GM10266 (cell line): ENCODE results near the gene PAFAH1B1.

Source experiments
- DNase-seq: peaks from one replicate; pipeline ENCODE4 v3.0.0; 2012; ENCODE audit errors: extremely low spot score
- CTCF ChIP-seq: IDR thresholded peaks from 2 replicates; pipeline ENCODE4 v1.5.1; 2012; ENCODE audit warnings: mild to moderate bottlenecking, low read depth; ENCODE audit not compliant: control insufficient read depth, insufficient read depth; ENCODE audit errors: missing control alignments

The PAFAH1B1 gene

GRCh38 chr17:2723997-2724783 lies 130.7 kb downstream of the PAFAH1B1 start:
- TF ChIP-seq CTCF: no peak
- DNase-seq: peak; percentile 35

- TF ChIP-seq CTCF: peak; percentile 31
- DNase-seq: peak; percentile 69
Observed at GRCh38 chr17:2724784-2725164, 131.3 kb downstream of the PAFAH1B1 start.

- no peak for DNase-seq
- no peak for TF ChIP-seq CTCF
Observed at GRCh38 chr17:2730764-2731353, 137.4 kb downstream of the PAFAH1B1 start.

- TF ChIP-seq CTCF: no peak
Observed at GRCh38 chr17:2731807-2732206, 138.4 kb downstream of the PAFAH1B1 start.

GRCh38 chr17:2734939-2735338 lies 141.5 kb downstream of the PAFAH1B1 start:
- no peak for DNase-seq

More at GRCh38 chr17:2731807-2732206, 138.4 kb downstream of the PAFAH1B1 start:
- DNase-seq: no peak

More at GRCh38 chr17:2734939-2735338, 141.5 kb downstream of the PAFAH1B1 start:
- no peak for TF ChIP-seq CTCF
